T47D (cell line): ENCODE results near the gene CFAP97D1.

Source experiments
- DNase-seq, 2 experiments: peaks; one replicate each; pipeline versions ENCODE4 v3.0.0 to v3.0.0-alpha.2; 2011 to 2012; ENCODE audit warnings: low read depth in 1 of 2, low spot score in 1 of 2
- JUND ChIP-seq: IDR thresholded peaks from 2 replicates; pipeline ENCODE4 v1.6.1; 2012; ENCODE audit warnings: low read depth
- in situ Hi-C: cut with HindIII; loops from 2 replicates; pipeline ENCODE4 v1.10.0; 2016; ENCODE audit warnings: low sequenced_read_pairs, low pct_unique_long_range_greater_than_20kb

CFAP97D1 gene

DNA sequence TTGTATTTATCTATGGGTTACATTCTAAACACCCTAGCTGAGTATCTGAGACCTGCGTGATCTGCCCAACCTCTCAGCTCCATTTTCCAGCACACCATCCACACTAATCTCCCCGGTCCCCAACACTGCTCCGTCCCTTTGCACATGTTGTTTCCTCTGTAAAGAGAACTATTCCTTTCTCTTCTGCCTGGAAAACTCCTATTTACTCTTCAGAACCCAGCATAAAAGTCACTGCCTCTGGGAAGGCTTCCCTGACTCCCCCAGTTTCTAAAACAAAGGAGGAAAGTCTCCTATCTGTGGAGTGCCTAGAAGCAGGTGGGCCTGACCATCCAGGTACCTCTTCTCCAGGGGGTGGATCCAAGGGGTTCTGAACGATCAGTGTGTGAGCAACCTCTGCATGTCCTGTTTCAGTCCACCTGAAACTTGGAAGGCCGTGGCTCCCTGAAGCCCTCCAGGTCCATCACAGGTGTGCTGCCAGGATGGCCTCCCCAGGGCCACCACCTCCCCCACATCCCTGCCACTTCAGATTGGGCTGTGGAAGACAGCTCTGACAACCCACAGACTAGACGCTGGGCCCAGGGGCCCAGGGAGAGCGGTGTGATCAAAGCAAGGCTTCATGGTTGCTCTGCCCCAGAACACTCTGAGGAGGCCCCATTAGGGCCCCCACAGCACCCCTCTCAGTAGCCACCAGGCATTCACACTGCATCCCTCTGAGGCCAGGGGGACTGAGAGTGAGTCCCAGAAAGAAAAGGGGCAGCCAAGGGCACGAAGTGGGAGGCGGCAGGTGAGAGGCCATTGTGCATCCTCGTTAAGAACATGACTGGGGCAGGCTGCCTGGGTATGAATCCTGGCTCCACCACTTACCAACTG, 32.4 kb downstream of the CFAP97D1 start:
- no peak for TF ChIP-seq JUND
- no peak for DNase-seq
- in situ Hi-C loops: no loop called here

DNA sequence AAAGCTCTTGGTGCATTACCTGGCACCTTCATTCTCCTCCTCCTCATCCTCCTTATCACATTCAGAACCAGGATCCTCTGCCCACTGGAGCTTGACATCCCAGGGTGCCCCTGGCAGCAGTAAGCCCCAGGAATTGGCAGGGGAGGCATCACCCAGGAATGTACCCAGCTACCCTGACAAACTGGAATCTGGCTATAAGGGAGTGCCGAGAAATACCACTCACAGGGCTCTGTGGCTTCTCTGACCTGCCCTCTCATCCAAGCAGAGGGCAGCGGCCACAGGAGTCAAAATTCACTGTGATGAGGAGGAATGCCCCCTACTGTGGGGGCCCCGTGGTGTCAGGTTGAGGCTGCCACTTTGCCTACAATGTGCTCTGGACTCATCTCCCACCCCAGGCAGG, 33.2 kb downstream of the CFAP97D1 start:
- in situ Hi-C loops: no loop called here
- DNase-seq: no peak
- no peak for TF ChIP-seq JUND

DNA sequence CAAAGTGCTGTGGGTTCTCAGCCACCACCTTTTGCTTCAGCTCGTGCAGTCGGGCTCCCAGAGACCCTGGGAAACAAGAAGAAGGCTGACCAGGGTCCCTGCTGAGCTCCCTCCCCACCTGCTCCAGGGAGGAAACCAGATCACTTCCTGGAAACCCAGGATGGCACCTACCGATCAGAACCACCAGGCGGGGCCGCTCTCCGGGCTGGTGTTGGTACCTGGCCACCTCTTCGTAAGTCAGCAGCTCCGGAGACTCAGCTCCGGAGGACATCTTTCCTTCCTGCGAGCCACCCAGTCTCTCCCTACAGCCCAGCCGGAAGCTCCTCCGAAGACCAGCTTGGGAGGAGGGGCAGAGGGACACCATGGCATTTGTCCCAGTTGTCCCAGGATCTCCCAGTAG, 33.8 kb downstream of the CFAP97D1 start:
- no peak for TF ChIP-seq JUND
- in situ Hi-C loops: no loop called here
- peak in 1 of 2 experiments; percentile 33 for DNase-seq

DNA sequence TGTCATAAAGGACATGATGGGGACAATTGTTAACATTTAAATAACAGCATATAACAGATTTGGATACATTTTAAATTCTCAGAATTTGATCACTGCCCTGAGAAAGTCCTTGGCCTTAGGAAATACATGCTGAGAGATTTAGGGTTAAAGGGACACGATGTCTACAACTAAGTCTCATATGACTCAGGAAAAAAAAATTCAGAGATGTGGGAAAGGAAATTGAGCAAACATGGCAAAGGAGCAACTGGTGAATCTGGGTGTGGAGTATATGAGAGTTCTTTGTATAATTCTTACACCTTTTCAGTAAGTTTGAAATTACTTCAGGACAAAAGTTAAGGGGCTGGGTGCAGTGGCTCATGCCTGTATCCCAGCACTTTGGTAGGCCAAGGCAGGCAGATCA, 34.5 kb downstream of the CFAP97D1 start:
- no peak for TF ChIP-seq JUND
- in situ Hi-C loops: no loop called here

DNA sequence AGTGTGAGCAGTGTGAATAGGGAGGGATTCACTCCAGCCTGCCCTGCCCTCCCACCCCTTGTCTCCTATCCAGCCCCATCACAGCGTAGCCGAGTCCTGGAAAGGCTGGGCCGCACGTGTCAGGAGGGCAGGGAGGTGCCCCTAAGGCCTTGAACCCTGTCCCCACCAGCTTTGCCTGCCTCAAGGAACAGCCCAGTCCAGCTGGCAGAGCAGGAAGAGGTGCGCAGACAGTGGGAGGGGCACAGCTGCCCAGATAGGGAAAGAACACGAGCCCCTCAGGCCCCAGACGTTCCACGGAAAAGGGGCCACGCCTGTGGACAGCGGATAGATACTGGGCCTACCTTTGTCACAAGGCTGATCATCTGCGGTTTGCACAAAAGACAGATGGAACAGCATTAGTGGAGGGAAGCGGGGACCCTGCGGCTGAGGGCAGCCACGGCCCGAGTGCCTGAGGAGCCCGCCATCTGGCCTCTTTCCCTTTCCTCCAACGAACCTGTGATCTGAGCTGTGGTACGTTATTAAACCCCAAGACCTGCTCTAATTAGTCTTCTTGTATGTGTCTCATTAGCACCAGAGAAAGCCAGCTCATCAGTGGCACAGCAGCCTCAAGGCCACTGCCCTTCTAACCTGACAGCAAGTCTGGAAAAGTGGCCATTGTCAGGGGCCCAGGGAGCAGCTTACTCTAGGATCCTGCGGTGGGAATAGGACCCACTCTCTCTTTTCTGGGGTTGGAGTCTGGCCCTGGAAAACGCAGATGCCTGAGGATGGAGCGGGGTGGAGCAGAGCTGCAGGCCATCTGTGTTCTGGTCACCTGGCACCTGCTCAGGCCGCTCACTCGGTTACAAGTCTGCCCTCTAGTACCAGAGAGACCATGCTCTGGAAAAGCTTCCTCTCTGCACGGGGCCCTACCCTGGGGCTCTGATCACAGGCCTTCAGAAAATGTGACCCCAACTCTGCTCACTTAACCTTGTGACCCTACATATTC, 36.4 kb downstream of the CFAP97D1 start:
- no peak for TF ChIP-seq JUND
- no peak for DNase-seq
- in situ Hi-C loops: no loop called here

More for the DNA sequence above, 34.5 kb downstream of the CFAP97D1 start:
- no peak for DNase-seq

DNA sequence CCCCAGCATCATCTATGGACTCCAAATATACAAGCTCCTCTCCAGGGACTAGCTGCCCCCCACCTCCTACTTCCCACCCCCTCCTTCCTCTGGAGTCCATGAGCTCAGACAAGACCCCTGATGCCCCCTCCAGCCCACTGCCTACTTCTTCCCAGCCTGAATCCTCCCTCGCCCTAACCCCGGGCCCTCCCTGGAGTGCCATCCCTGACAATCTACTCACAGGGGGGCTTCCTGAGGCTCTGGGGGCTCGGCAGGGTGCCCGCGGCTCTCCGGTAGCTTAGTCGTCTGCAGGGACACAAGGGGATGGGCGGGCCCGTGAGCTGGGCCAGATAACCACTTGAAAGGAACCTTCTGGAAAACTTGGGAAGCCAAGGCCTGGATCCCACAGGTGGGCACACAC, 37.6 kb downstream of the CFAP97D1 start:
- no peak for DNase-seq
- in situ Hi-C loops: no loop called here
- TF ChIP-seq JUND: no peak

DNA sequence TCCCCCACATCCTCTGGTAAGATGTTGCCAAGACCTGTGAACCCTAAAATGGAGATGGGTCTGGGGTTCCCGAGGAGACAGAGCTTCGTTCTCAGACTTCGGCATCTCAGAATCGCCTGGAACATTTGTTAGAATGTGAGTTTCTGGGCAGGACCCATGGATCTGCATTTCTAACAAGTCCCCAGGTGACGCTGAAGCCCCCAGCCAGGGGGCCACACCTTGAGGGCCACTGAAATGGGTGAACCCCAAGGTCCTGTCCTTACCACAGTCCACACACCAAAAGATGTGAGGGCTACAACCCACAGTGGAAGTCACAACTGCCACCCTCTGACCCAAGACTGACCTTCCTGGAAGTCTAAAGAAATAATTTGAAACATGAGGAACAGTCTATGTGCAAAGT, 38.7 kb downstream of the CFAP97D1 start:
- in situ Hi-C loops: no loop called here
- no peak for DNase-seq
- TF ChIP-seq JUND: no peak

DNA sequence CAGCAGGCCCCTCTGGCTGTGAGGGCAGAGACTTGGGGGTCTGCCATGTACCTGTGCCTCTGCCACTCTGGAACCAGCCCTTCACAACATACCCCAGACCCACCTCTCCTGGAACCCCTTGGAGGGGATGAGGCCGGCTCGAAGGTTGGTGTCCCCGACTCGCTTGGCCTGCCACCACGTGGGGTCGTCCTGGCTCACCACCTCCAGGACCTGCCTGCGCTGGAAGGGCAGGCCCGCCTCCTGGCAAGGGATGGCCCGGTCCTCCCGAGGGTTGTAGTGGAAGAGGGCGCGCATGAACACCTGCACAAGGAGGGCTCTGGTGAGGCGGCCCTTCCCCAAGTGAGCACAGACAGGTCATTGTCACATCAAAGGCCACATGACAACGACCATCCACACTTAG, 40.5 kb downstream of the CFAP97D1 start:
- in situ Hi-C loops: no loop called here
- TF ChIP-seq JUND: no peak
- no peak for DNase-seq

DNA sequence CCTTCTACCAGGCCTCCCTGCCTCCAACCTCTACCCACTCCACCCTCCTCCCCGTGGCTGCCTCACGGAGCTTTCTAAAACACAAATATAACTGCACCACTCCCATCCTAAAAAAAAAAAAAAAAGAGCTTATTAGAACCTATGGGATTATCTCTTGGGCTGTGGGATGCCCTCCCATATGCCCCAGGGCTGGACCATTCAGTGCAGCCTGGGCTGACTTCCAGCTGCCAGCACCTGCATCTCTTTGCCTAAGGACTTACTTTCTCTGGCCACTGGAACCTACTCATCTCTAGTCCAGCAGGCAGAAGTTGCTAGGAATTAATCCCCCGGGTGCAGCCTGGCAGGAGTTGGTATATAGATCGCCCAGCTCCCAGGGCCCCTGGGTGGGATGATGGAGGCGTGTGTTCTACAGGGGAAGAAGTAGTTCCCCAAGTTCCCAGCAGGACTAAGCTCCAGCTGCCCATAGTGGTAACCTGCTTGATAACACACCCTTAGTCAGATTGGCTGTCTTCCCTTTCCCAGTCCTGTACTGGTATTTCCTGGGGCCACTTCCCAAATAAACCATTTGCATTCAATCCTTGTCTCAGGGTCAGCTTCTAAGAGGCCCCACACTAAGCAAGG, 42.4 kb downstream of the CFAP97D1 start:
- DNase-seq: no peak

DNA sequence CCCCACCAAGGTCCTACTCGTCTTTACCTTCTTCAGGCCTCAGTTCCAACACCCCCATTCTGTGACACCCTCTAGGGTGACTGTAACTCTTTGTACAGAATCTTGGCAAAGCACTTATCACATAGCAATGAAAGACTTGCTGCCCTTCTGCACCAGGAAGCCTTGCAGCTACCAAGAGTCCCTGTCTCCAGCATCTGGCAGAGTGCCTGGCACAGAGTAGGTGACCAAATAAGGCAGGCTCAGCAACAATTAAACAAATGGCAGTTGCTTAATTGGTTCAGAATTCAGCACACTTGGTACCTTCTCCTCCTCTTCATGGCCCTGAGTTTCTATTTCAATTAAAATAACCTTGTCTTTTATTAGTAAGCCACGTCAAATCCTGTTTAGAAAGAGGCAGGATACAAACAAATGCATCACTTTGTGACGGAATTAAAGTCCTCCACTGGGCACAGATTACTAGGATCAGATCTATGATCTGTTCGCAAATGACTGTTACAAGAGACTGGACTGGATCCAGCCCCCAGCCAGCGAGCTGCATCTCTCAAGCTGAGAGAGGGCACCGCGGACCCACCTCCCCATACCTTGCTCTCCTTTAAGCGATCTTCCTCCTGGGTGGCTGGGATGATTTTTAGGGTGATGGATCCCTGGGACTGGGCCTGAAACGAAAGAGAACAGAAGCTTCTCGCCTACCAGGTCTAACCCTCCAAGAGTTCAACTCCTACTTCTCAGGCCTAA, 43.3 kb downstream of the CFAP97D1 start:
- in situ Hi-C loops: no loop called here
- no peak for TF ChIP-seq JUND
- no peak for DNase-seq

More for the DNA sequence above, 42.4 kb downstream of the CFAP97D1 start:
- no peak for TF ChIP-seq JUND
- in situ Hi-C loops: no loop called here

DNA sequence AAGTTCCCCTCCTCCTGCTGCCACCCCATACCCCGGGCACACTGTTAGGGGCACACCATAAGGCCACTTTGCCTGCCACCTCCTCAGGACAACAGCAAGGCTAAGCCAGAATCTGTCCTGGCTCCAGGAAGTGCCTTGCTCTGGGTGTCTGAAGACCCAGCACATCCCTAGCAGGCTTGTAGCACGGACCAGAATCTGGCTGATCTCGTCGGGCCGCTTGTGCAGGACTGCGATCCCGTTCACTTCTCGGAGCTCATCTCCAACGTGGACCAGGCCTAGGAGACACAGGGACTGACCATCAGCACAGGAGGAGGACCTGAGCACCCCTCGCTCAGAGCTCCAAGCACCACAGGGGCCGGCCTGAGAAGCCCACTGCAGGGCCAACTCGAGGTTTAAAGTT, 45.3 kb downstream of the CFAP97D1 start:
- in situ Hi-C loops: no loop called here
- TF ChIP-seq JUND: no peak

DNA sequence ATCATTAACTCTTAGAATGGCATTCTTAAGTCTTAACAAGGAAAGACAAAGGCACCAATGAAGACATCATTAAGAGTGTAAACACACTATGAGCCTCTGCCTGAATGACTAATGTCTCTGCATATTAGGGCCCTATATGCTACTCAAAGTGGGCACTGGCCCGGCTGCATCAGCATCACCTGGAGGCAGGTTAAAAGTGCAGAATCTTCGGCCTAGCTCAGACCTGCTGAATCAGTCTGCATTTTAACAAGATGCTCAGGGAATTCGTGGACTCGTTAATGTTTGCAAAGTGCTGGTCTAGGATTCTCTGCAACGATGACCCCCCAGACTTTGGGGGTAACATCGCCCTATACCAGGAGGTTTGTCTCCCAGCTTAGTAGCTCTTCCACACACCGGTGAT, 46.0 kb downstream of the CFAP97D1 start:
- in situ Hi-C loops: no loop called here
- TF ChIP-seq JUND: no peak
- no peak for DNase-seq

More for the DNA sequence above, 45.3 kb downstream of the CFAP97D1 start:
- no peak for DNase-seq
